ENCODE measurements around the gene OR2C1.
A peak's percentile ranks its signal among the peaks of the same experiment; 100 is the strongest.

OR2C1 gene

GRCh38 chr16:3355589-3355988 lies at the start of gene OR2C1:
TSS of gene OR2C1 (plus strand) at chr16:3355889. CDS start at chr16:3355941, 52 bp downstream.
- no peak for FAIRE-seq

GRCh38 chr16:3306078-3306477 lies 49.6 kb upstream of the OR2C1 start:
- no peak for FAIRE-seq
- no peak for DNase-seq (ENCODE audit: low spot score)

More at GRCh38 chr16:3355589-3355988, at the start of gene OR2C1:
- no peak for DNase-seq (ENCODE audit: low spot score)

GRCh38 chr16:3311496-3311895 lies 44.2 kb upstream of the OR2C1 start:
- no peak for FAIRE-seq

GRCh38 chr16:3317315-3317999 lies 38.2 kb upstream of the OR2C1 start:
- FAIRE-seq (no peak), DNase-seq (ENCODE audit: low spot score) (no peak)

More at GRCh38 chr16:3311496-3311895, 44.2 kb upstream of the OR2C1 start:
- DNase-seq (ENCODE audit: low spot score), result no peak

DNA sequence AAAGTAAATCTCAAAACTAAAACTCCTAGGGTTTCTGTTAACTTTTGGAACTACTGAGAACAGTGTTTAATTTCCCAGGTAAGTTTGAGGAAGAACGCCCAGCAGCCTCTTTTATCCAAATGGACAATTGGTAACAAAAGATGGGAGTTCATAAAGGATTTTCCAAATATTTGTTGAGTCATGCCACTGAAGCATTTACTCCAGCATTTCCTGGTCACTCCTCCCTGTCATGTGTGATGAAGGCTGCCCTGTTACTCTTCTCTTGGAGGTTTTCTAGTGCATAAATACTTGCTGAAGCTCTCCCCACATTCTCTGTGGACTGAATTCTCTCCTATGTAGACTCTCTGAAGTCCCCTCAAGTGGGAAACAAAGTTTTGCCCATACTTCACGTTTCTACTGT lies 33.9 kb upstream of the OR2C1 start:
- no peak for FAIRE-seq
- DNase-seq (ENCODE audit: low spot score), result no peak

DNA sequence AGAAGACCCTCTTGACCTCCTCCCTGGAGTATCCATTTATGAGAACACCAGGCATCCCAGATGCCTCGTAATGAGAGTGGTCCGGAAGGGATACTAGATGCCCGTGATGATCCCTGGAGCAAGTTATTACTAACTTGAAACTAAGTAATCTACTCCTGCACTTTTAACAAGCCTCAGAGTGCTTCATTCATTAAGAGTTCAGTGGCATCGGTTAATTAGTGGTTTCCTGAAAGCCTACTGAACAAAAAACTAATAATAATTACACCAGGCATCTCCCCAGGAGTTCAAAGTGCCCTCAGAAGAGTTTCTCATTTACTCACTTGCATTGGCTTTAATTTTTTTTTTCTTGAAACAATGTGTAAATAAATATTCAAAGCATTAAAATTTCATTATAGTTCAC lies 28.2 kb upstream of the OR2C1 start:
- FAIRE-seq, result no peak
- no peak for DNase-seq (ENCODE audit: low spot score)

DNA sequence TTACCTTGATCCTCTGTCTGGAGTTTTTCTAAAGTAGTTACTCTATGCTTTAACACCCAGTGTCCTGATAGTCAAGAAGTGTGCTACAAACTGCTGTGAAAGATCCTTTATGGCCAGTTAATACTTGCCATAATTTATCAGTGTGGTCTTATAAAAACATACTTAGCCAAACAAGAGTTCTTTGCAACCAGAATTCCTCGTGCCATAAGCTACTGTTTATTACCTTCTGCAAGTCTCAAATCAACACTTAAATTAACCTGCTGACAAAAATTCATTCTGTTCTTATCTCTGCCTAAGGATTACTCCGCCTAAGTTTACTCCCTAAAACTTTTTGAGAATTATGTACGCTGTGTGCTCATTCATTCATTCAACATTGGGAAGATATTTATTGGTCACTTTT lies 27.6 kb upstream of the OR2C1 start:
- no peak for FAIRE-seq
- no peak for DNase-seq (ENCODE audit: low spot score)

DNA sequence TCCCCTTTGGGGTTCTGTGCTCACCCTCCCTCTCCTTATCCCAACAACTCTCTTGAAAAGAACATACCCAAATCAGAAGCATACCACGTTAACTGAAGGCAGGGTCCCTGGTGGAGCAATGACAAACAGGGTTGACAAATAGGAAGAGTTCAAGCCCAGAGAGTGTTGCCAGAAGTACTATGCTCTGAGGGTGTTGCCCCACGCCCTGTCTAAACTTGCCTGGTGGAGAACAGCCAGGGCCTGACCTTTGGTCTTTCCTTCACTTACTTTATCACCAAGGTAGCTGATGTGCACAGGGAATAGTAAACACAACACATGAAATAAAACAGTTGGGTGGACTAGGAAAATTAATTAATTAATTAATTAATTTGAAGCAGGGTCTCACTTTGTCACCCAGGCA lies 27.0 kb upstream of the OR2C1 start:
- FAIRE-seq, result no peak
- DNase-seq (ENCODE audit: low spot score), result no peak

DNA sequence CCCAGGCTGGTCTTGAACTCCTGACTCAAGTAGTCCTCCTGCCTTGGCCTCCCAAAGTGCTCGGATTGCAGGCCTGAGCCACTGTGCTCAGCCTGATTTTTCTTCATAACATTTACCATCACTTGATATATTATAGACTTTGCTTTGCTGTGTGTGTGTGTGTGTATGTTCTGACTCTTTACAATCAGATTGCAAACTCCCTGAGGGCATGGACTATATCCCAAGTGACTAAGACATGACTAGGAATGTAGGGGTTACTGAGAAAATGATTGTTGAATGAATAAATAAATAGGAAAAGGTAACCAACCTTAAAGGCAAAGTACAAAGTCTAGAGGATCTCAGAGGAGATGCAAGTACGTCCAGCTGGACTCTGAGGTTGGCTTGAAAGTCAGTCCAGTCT lies 9.6 kb upstream of the OR2C1 start:
- DNase-seq (ENCODE audit: low spot score) (no peak), FAIRE-seq (no peak)

DNA sequence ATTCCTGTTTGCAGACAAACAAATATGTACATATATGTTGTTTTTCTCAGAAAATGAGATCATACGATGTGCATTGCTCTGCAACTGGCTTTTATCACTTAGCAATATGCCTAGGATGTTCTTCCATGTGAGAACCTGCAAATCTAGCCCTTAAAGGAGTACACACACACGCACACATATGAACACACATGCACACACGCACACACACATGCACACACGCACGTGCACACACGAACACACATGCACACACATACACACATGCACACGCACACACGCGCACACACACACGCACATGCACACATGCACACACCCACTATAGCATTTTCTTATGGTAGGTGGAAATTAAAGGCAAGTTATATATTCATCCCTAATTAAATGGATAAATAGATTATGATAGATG lies 8.1 kb upstream of the OR2C1 start:
- FAIRE-seq, result no peak
- DNase-seq (ENCODE audit: low spot score), result no peak

DNA sequence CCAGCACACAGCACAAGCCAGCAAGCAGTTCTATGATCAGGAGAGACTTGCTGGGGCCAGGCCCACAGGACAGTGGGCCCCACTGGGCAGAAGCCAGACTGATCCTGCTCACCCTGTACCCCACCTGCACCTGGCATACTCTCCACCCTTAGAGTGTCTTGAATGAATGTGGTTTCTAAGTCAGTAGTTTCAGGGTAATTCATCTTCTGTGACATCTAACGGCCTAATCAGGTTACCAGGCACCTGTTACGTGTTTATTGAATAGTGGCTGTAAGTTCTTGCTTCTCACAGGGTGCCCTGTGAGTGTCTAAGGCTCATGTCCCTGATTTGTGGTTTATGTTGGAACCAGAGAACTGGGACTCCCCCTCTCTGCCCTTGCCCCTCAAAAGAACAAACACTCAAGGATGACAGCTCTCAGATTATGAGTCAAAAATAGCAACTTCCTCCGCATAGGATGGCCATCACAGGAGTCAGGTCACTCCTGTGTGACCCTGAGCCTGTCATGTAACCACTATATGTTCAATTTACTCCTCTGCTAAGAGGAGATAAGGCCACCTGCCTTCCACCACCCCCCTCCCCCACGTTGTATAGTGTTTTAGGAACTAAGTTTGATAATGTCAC lies 7.0 kb upstream of the OR2C1 start:
- FAIRE-seq (no peak), DNase-seq (ENCODE audit: low spot score) (no peak)

DNA sequence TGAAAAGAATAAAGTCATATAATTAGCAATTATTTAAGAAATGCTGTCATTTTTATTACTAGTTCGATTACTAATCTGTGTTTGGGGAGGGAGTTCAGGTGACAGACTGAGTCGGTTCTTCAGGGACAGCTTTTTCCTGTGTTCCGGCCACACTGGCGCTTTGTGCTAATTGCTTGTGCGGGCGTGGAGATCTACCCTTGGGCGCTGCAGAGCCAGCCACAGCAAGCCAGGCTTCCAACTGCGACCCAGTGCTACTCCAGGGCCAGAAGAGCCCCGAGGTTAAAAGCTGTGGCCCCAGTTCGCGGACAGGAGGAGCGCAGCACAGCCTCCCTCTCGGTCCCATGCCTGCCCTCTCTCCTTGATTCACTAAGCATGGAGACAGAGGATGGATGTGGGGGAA lies 6.5 kb upstream of the OR2C1 start:
- no peak for FAIRE-seq
- no peak for DNase-seq (ENCODE audit: low spot score)

DNA sequence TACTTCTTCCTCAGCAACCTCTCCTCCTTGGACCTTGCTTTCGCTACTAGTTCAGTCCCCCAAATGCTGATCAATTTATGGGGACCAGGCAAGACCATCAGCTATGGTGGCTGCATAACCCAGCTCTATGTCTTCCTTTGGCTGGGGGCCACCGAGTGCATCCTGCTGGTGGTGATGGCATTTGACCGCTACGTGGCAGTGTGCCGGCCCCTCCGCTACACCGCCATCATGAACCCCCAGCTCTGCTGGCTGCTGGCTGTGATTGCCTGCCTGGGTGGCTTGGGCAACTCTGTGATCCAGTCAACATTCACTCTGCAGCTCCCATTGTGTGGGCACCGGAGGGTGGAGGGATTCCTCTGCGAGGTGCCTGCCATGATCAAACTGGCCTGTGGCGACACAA lies 429 bp downstream of the OR2C1 start:
- FAIRE-seq (no peak), DNase-seq (ENCODE audit: low spot score) (no peak)

GRCh38 chr16:3358871-3359270 lies 3.2 kb downstream of the OR2C1 start:
- DNase-seq (ENCODE audit: low spot score) (no peak), FAIRE-seq (no peak)

GRCh38 chr16:3362931-3363330 lies 7.2 kb downstream of the OR2C1 start:
- FAIRE-seq, result no peak
- no peak for DNase-seq (ENCODE audit: low spot score)

- FAIRE-seq (no peak), DNase-seq (ENCODE audit: low spot score) (no peak)
Measured at GRCh38 chr16:3363793-3364192, 8.1 kb downstream of the OR2C1 start.

DNA sequence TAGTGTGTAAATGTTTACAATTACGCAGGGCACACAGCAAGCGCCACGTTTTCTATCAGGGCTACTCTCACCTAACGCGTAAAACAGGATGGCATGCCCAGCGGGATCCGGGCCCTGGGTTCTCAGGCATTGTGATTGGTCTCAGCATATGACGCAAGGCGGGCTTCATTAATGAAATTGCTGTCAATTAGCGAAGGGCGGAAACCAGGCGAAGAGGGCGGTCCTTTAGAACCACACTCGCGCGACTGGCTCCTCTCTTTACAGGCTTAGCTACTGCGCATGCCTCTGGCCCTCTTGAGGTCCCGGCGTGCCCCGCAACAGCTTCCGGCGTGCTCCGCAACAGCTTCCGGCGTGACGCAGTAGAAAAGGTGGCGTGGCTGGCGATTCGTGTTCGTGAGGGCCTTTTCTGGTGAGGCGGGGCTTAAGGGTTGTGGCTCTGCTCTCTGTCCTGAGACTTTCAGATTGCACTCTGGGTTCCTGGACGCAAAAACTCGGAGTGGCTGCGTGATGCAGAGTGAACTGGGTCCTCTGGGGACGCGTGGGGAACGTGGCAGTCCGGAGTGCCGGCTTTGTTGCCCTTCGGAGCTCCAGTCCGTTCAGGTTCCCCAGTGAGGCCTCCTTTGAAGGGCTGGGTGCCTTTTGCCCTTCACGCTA lies 9.2 kb downstream of the OR2C1 start:
- FAIRE-seq (peak; percentile 41), DNase-seq (ENCODE audit: low spot score) (peak; percentile 77)

- FAIRE-seq (no peak), DNase-seq (ENCODE audit: low spot score) (no peak)
Measured at GRCh38 chr16:3369073-3369472, 13.4 kb downstream of the OR2C1 start.

GRCh38 chr16:3375680-3376079 lies 20.0 kb downstream of the OR2C1 start:
- FAIRE-seq (no peak), DNase-seq (ENCODE audit: low spot score) (no peak)

DNA sequence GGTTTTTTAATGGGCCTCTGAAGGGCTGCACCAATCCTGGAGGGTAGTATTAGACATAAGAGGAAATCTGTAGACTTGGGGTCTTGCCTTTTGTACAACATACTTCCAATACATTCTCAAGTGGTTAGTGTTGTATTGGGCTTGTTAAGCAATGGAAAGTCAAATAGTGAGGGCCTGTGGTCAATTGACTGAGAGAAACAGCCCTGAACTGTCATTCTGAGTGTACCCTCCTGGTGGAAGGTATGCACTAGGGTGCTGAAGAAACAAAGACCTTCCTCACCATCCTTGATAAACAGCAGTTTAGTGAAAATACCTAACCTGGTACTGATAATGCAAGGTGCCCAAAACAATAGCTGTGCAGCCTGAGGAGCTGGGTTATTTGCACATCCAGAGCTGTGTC lies 22.2 kb downstream of the OR2C1 start:
- DNase-seq (ENCODE audit: low spot score), result no peak
- no peak for FAIRE-seq

- no peak for FAIRE-seq
- no peak for DNase-seq (ENCODE audit: low spot score)
Measured at GRCh38 chr16:3383045-3383448, 27.4 kb downstream of the OR2C1 start.

DNA sequence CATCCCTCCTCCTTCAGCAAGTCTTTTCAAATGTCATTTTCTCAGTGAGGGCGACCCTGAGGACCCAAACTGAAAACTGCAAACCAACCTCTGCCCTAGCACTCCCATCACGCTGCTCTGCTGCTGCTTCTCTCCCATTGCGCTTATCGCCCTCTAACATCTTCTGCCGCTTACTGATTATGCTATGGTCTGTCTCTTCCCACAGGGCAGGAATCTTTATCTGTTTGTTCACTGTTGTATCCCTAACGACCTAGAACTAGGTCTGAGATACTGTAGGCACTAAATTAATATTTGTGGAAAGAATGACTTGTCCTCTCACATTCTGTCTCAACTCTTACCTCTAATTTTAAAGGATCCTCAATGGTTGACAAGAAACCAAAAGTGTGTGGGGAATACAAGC lies 32.6 kb downstream of the OR2C1 start:
- DNase-seq (ENCODE audit: low spot score) (no peak), FAIRE-seq (no peak)
